DMS114 treated with DMSO at 0.1 percent for 48 hours (cell line): ENCODE data around the gene TBC1D17.

ENCODE experiments used
- DNase-seq: peaks from one replicate; lab custom pipeline; 2025; ENCODE audit not compliant: unreplicated experiment; lab: John Stamatoyannopoulos, UW

The TBC1D17 gene

GRCh38 chr19:49860336-49861102 lies 17.0 kb upstream of the TBC1D17 start:
- DNase-seq = no peak

- DNase-seq = no peak
These were observed 16.4 kb upstream of the TBC1D17 start for GRCh38 chr19:49861107-49861506.

DNA sequence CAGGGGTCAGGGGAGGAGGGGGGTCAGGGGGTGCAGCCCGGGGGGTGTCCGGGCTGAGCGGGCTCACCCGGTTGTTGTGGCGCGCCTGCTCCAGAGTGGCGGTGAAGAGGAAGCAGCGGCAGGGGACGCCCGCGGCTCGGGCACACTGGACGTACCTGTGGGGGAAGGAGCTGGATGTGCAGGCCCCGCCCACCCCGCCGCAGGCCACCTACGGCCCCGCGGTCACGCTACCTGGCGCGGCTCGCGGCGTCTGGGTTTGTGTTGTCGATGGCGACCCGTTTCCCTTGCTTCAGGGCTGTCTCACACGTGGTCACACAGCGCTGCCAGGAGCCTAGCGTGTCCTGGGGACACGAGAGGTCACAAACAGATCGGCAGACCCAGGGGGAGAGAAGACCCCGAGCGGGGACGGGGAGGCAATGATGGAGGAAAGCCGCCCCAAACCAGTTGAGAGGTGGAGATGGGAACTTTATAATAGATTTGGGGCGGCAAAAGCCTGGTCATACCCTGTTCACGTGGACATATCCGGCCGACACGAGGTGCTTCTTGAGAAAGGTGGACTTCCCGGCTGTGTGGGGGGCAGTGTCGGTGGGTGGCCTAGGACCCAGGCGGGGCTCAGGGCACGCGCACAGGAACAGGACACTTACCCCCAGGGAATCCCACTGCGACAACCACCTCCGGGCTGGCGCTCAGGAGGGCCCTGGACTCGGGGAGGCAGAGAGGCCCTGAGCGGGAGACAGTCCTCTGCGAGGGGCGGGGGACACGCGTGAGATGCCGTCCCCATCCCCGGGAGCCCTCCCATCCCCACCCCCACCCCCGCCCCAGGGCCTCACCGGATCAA lies 15.7 kb upstream of the TBC1D17 start:
- DNase-seq = no peak

- peak; percentile 14 for DNase-seq
These were observed 14.9 kb upstream of the TBC1D17 start for GRCh38 chr19:49862391-49863253.

- no peak for DNase-seq
These were observed 14.1 kb upstream of the TBC1D17 start for GRCh38 chr19:49863254-49863934.

GRCh38 chr19:49863935-49864320 lies 13.6 kb upstream of the TBC1D17 start:
- DNase-seq = no peak

- no peak for DNase-seq
These were observed 12.6 kb upstream of the TBC1D17 start for GRCh38 chr19:49864890-49865289.

DNA sequence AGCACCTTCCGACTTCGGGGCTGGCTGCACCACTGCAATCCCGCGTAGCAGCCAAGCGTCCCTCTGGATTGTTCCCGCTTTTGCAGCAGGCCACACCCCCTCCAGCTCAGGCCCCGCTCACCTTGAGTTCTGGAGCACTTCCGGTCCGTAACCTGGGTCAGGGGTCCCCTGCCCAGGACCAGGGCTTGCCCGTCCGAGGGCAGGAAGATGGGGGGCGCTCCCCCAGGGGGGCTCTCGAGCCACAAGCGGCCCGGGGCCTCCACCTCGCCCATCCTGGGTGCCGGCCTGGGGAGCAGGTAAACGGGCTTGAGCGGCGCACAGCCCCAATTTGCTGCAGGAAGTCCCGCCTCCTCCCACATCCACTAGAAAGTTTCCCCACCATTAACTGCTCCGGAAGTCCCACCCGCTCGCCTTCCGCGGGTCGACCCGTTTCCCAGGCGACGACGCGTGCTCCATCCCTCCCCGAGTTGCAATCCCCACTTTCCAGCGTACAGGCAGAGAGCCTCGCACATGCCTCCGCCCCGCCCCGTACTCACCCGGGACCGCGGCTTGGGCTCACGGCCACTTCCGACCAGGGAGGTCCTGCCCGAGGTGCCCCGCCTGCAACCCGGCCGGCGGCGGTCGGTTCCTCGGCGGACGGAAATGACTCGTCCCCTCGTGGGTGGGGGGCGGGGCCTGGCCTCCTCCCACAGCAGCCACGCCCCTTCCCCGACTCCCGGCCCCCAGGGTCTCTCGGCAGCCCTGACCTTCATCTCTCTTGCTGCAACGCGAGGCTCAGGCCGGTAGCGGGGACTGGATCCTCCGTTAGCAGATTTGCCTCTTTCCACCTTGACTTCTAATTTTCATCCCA lies 10.3 kb upstream of the TBC1D17 start, which contains the start of gene PNKP:
TSS of gene PNKP (minus strand) at position 644 of the 850 bp plus-strand sequence. CDS start at position 272, 372 bp downstream.
- DNase-seq = peak; percentile 71

GRCh38 chr19:49869009-49869483 lies 8.5 kb upstream of the TBC1D17 start:
- no peak for DNase-seq

DNA sequence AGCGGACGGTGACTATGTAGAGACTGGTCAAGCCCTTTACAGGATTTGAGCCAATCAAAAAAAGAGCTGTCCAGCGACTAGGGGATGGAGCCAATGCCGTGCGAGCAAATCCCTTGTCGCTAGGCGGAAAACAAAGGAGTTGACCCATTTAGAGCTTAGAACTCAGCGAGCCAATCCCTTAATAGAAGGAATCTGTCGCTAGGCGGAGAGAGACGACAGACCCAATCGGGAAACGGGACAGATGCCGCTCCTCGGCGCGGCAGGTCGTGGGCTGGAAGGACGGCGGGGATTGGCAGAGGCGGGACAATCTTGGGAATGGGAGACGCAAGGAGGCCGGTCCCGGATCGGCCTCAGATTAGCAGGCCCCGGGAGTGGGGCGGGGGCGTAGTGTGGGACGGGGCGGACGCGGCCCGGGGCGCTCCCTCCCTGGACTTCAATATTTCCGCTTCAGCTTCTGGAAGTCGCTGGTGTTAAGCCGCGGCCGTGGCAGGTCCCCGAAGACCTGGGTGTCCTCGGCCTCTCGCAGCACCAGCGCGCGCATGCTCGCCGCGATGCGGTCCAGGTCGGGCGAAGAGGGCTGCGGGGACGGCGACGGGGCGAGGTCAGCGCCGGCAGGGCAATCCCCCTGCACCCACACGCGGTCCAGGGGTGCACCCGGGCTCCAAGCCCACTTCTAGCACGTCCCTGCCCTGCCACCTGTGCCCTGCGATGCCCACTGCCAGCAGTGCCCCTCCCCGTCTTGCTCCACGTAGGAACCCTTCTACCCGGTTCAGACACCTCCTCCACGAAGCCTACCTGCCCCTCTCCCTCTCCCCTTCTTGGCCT lies 7.8 kb upstream of the TBC1D17 start:
- DNase-seq = peak; percentile 97

- no peak for DNase-seq
These were observed 7.1 kb upstream of the TBC1D17 start for GRCh38 chr19:49870309-49870901.

- no peak for DNase-seq
These were observed 6.0 kb upstream of the TBC1D17 start for GRCh38 chr19:49871349-49871985.

- DNase-seq = no peak
These were observed 5.0 kb upstream of the TBC1D17 start for GRCh38 chr19:49872245-49873128.

- DNase-seq = no peak
These were observed 4.4 kb upstream of the TBC1D17 start for GRCh38 chr19:49873129-49873521.

DNA sequence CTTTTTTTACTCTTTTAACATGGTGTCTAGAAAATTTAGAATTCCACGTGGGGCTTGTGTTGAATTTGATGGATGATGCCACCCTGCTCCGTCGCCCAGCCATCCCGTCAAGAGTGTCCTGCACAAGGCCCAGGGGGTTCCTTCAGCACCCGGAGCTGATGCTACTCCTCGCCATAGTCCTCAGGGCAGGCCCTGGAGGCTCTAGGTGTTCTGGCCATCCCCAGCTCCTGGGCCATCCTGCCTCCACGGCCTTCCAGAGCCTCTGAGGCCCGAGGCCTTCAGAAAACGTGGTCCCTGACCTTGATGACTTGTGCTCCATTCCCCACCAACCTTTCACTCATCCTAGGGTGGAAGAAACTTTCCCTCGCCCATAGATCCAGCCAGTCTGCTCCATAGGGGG lies 3.7 kb upstream of the TBC1D17 start:
- no peak for DNase-seq

DNA sequence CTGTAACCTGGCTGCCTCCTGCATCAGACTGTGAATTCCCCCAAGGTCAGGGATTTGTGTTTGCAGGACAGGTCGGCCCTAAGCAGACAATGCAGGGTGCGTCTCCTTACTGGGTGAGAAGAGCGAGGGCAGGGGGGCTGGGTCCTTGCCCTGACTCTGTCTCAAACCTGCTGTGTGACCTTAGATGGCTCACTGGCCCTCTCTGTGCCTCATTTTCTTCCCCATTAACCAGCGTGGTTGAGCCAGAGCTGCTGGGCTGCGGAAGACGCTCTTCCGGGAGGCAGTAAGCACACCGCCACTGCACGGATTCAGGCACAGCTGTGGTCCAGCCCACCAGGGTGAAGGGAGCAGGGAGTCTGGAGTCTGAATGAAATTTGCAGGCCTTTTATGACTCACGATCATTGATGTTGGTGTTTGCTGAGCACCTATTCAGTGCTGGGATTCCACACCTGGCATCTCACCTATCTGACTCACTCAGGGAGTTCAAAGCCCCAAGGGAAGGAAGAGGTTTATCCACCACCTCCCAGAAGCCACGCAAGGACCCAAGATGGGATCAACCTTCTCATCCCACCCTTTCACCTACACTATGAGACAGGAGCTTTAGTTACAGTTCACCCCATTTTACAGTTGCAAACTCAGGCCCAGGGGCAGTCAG lies 2.9 kb upstream of the TBC1D17 start:
- DNase-seq = no peak
